SK-N-SH (cell line): ENCODE measurements around the gene SYCN. TPM values are rescaled to one million over a fixed set of nuclear protein-coding genes. Genes with fewer than 3 reads are reported as not detected.

Source experiments
- CTCF ChIA-PET: fragments of 300-600, 350-600 bp; formaldehyde crosslinking; extraction: SDS; loops from one replicate; lab custom pipeline; 2021; lab: Yijun Ruan, JAX
- POLR2A ChIA-PET: fragments of 350-600 bp; sonication (Branson Sonifier 250); formaldehyde crosslinking; extraction: SDS; loops from one replicate; lab custom pipeline; 2020; ENCODE audit warnings: antibody characterized with exemption, inconsistent platforms; lab: Yijun Ruan, JAX
- DNase-seq: peaks from one replicate; pipeline ENCODE4 v3.0.0; 2012
- H2AFZ ChIP-seq: fragments of 200-600 bp; sonication (generic); 2 replicates; pipeline ENCODE4 v1.8.1; 2016; ENCODE audit warnings: antibody characterized with exemption, mild to moderate bottlenecking, low read depth
- H3F3A ChIP-seq: fragments of 200-600 bp; sonication (generic); replicated peaks from 2 replicates; pipeline ENCODE3; 2016; ENCODE audit warnings: antibody characterized with exemption, mild to moderate bottlenecking; ENCODE audit not compliant: insufficient read depth
- H3K27ac ChIP-seq, 2 experiments: fragments of 200-500 bp in 1 of 2; fragments of 200-600 bp in 1 of 2; sonication (Bioruptor generic) in 1 of 2; sonication (generic), shearing (Covaris generic) in 1 of 2; 2 replicates each; pipeline versions ENCODE4 v1.5.1 to v1.6.1; 2014 to 2016; ENCODE audit warnings: low read depth in 2 of 2, inconsistent platforms in 1 of 2, low read length in 1 of 2, mild to moderate bottlenecking in 1 of 2, mixed read lengths in 1 of 2
- H3K27me3 ChIP-seq: fragments of 200-600 bp; sonication (generic), shearing (Covaris generic); 2 replicates; pipeline ENCODE4 v1.6.1; 2016; ENCODE audit warnings: mixed run types; ENCODE audit not compliant: insufficient read depth
- H3K36me3 ChIP-seq, 2 experiments: fragments of 200-500 bp in 1 of 2; fragments of 200-600 bp in 1 of 2; sonication (Bioruptor generic) in 1 of 2; sonication (generic) in 1 of 2; replicated peaks in 1 of 2; 2 replicates each; pipeline versions ENCODE3 to v1.5.1; 2014 to 2016; ENCODE audit warnings: low read length in 1 of 2, mild to moderate bottlenecking in 1 of 2; ENCODE audit not compliant: insufficient read depth in 2 of 2, control insufficient read depth in 1 of 2
- H3K4me1 ChIP-seq, 2 experiments: fragments of 200-500 bp in 1 of 2; fragments of 200-600 bp in 1 of 2; sonication (Bioruptor generic) in 1 of 2; sonication (generic), shearing (Covaris generic) in 1 of 2; 2 replicates each; pipeline versions ENCODE4 v1.5.1 to v1.6.1; 2014 to 2016; ENCODE audit warnings: low read depth in 1 of 2, low read length in 1 of 2, mixed run types in 1 of 2; ENCODE audit not compliant: insufficient read depth in 2 of 2, control insufficient read depth in 1 of 2
- H3K4me2 ChIP-seq: fragments of 200-600 bp; sonication (generic), shearing (Covaris generic); 2 replicates; pipeline ENCODE4 v1.6.1; 2017; ENCODE audit warnings: mixed run types
- H3K4me3 ChIP-seq, 2 experiments: fragments of 200-500 bp in 1 of 2; fragments of 200-600 bp in 1 of 2; sonication (Bioruptor generic) in 1 of 2; sonication (generic), shearing (Covaris generic) in 1 of 2; 2 replicates each; pipeline versions ENCODE4 v1.5.1 to v1.8.1; 2014 to 2016; ENCODE audit warnings: low read depth in 2 of 2, inconsistent platforms in 1 of 2, low read length in 1 of 2, mild to moderate bottlenecking in 1 of 2, mixed read lengths in 1 of 2, moderate library complexity in 1 of 2
- H3K79me2 ChIP-seq: fragments of 200-600 bp; sonication (generic); 2 replicates; pipeline ENCODE4 v1.8.1; 2017; ENCODE audit warnings: mild to moderate bottlenecking; ENCODE audit not compliant: insufficient read depth
- H3K9ac ChIP-seq: fragments of 200-600 bp; sonication (generic); 2 replicates; pipeline ENCODE4 v1.6.1; 2017; ENCODE audit warnings: mixed run types
- H3K9me2 ChIP-seq: fragments of 200-600 bp; sonication (generic); 2 replicates; pipeline ENCODE4 v1.6.1; 2017; ENCODE audit warnings: mixed run types
- H3K9me3 ChIP-seq: fragments of 200-600 bp; sonication (generic); 2 replicates; pipeline ENCODE4 v1.6.1; 2017; ENCODE audit warnings: mixed run types, mild to moderate bottlenecking, moderate library complexity
- H4K20me1 ChIP-seq: fragments of 200-600 bp; sonication (generic); 2 replicates; pipeline ENCODE4 v1.6.1; 2017; ENCODE audit warnings: mild to moderate bottlenecking, mixed run types; ENCODE audit not compliant: insufficient read depth
- EP300 ChIP-seq, 2 experiments: IDR thresholded peaks; 2 replicates each; pipeline versions ENCODE4 v1.4.0 to v1.6.1; 2012; ENCODE audit warnings: borderline replicate concordance in 1 of 2, low read depth in 1 of 2, low read length in 1 of 2
- FOSL2 ChIP-seq: IDR thresholded peaks from 2 replicates; pipeline ENCODE4 v1.4.0; 2012; ENCODE audit warnings: low read depth, mild to moderate bottlenecking, moderate library complexity, borderline replicate concordance
- FOXM1 ChIP-seq: IDR thresholded peaks from 2 replicates; pipeline ENCODE4 v1.4.0; 2012; ENCODE audit warnings: low read depth, mild to moderate bottlenecking
- MAX ChIP-seq: IDR thresholded peaks from 2 replicates; pipeline ENCODE4 v1.4.0; 2012; ENCODE audit warnings: low read depth
- MEF2A ChIP-seq: IDR thresholded peaks from 2 replicates; pipeline ENCODE4 v1.4.0; 2012; ENCODE audit warnings: low read depth, borderline replicate concordance
- NRF1 ChIP-seq: IDR thresholded peaks from 2 replicates; pipeline ENCODE4 v1.6.1; 2012; ENCODE audit warnings: low read depth, mild to moderate bottlenecking, low read length
- POLR2AphosphoS5 ChIP-seq: IDR thresholded peaks from 2 replicates; pipeline ENCODE4 v1.6.1; 2012; ENCODE audit warnings: low read depth, low read length
- RAD21 ChIP-seq: IDR thresholded peaks from 2 replicates; pipeline ENCODE4 v1.6.1; 2012; ENCODE audit warnings: mild to moderate bottlenecking, low read length
- REST ChIP-seq: IDR thresholded peaks from 2 replicates; pipeline ENCODE4 v1.6.1; 2012; ENCODE audit warnings: mild to moderate bottlenecking, low read depth, low read length, moderate library complexity
- RFX5 ChIP-seq: IDR thresholded peaks from 2 replicates; pipeline ENCODE4 v1.6.1; 2012; ENCODE audit warnings: mild to moderate bottlenecking, improper control_type of control experiment, low read length
- TCF12 ChIP-seq: IDR thresholded peaks from 2 replicates; pipeline ENCODE4 v1.4.0; 2012
- YY1 ChIP-seq: IDR thresholded peaks from 2 replicates; pipeline ENCODE4 v1.4.0; 2012; ENCODE audit warnings: low read depth, mild to moderate bottlenecking
- WGBS: methylation state at CpG from one replicate; pipeline ENCODE4 v1.1.6; 2017; ENCODE audit warnings: low lambda C conversion rate; 5-methylcytosine and 5-hydroxymethylcytosine counted together
- polyA plus RNA-seq, 3 experiments: library from polyadenylated mRNA; depleted of rRNA; stranded (reverse); fragments of >200 nt; gene quantifications; 2 replicates each; pipeline ENCODE4 v1.2.3, GENCODE V29; 2012
- TF ChIP-seq, protein P1 (sequence below): fragments of 200-600 bp; sonication (generic); IDR thresholded peaks from 2 replicates; pipeline ENCODE4 v1.6.1; 2017; ENCODE audit warnings: antibody characterized with exemption, mild to moderate bottlenecking, moderate library complexity

SYCN gene
- polyA plus RNA-seq, 1 of the 3 experiments (the other 2 are of a cell fraction): not detected

- CTCF ChIA-PET: no interaction called here
- no peaks in the 10 kb centered on the region for H3K4me1 ChIP-seq
- WGBS: 34% methylated on average over 3 of the region's 3 CpGs
Observed at GRCh38 chr19:39224910-39225309, 20.8 kb upstream of the SYCN start.

GRCh38 chr19:39223703-39224279, 19.7 kb upstream of the SYCN start:
- POLR2A ChIA-PET: no interaction called here
- no peak for TF ChIP-seq TCF12
- peak; percentile 98 for TF ChIP-seq REST
- TF ChIP-seq MAX: no peak
- TF ChIP-seq, protein P1, sequence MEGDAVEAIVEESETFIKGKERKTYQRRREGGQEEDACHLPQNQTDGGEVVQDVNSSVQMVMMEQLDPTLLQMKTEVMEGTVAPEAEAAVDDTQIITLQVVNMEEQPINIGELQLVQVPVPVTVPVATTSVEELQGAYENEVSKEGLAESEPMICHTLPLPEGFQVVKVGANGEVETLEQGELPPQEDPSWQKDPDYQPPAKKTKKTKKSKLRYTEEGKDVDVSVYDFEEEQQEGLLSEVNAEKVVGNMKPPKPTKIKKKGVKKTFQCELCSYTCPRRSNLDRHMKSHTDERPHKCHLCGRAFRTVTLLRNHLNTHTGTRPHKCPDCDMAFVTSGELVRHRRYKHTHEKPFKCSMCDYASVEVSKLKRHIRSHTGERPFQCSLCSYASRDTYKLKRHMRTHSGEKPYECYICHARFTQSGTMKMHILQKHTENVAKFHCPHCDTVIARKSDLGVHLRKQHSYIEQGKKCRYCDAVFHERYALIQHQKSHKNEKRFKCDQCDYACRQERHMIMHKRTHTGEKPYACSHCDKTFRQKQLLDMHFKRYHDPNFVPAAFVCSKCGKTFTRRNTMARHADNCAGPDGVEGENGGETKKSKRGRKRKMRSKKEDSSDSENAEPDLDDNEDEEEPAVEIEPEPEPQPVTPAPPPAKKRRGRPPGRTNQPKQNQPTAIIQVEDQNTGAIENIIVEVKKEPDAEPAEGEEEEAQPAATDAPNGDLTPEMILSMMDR: no peak
- TF ChIP-seq FOSL2: no peak
- peak; percentile 65; the same call in 1 of the 2 replicates for TF ChIP-seq RFX5
- TF ChIP-seq MEF2A: no peak
- TF ChIP-seq, all 33 proteins: peak for 2
- no peak overlapping the region for H2AFZ ChIP-seq
- H3K4me3 ChIP-seq: no peak overlapping the region
- H3K79me2 ChIP-seq: no peaks in the 10 kb centered on the region
- no peaks in the 10 kb centered on the region for H3K36me3 ChIP-seq
- H3K27me3 ChIP-seq: no peaks in the 10 kb centered on the region; the same call in 1 of the 2 replicates
- no peaks in the 10 kb centered on the region for H4K20me1 ChIP-seq
- no peaks in the 10 kb centered on the region for H3K9me3 ChIP-seq
- CTCF ChIA-PET: no interaction called here
- no peaks in the 10 kb centered on the region for H3K9me2 ChIP-seq
- WGBS: 29% methylated on average over 4 of the region's 4 CpGs
- DNase-seq: no peak
- H3F3A ChIP-seq: no peaks in the 10 kb centered on the region
- H3K27ac ChIP-seq: no peak overlapping the region
- no peak overlapping the region for H3K9ac ChIP-seq
- no peaks in the 10 kb centered on the region for H3K4me1 ChIP-seq
- H3K4me2 ChIP-seq: no peak overlapping the region

More at GRCh38 chr19:39224910-39225309, 20.8 kb upstream of the SYCN start:
- no peaks in the 10 kb centered on the region for H3F3A ChIP-seq
- no peak for DNase-seq
- H3K9me2 ChIP-seq: no peaks in the 10 kb centered on the region
- TF ChIP-seq FOXM1 (no peak), YY1 (no peak), RAD21 (no peak), NRF1 (no peak), EP300 (IDR thresholded peaks at IDR 0.05; ENCODE audit: borderline replicate concordance in 1 of 2, low read depth in 1 of 2, low read length in 1 of 2) (no peak), POLR2AphosphoS5 (no peak), RFX5 (no peak)
- TF ChIP-seq, protein P1: no peak
- no peak overlapping the region for H3K4me2 ChIP-seq
- H3K9ac ChIP-seq: no peak overlapping the region
- H4K20me1 ChIP-seq: no peaks in the 10 kb centered on the region
- no peaks in the 10 kb centered on the region for H3K9me3 ChIP-seq
- no peak overlapping the region for H2AFZ ChIP-seq
- no peak overlapping the region for H3K4me3 ChIP-seq
- H3K27ac ChIP-seq: no peak overlapping the region
- POLR2A ChIA-PET: no interaction called here
- no peaks in the 10 kb centered on the region for H3K79me2 ChIP-seq
- H3K27me3 ChIP-seq: no peaks in the 10 kb centered on the region
- no peaks in the 10 kb centered on the region for H3K36me3 ChIP-seq
